Gastroesophageal sphincter (tissue), 3 donors: ENCODE measurements around the gene TMEM178A.

Experiments
- POLR2A ChIP-seq, 2 donors: fragments of 450-650 bp; IDR thresholded peaks; one replicate each; pipeline ENCODE4 v1.6.1; 2017; ENCODE audit warnings: antibody characterized with exemption in 2 of 2, mild to moderate bottlenecking in 2 of 2, moderate library complexity in 1 of 2
- POLR2AphosphoS5 ChIP-seq: sonication (generic); formaldehyde crosslinking; IDR thresholded peaks from one replicate; pipeline ENCODE4 v1.6.1; 2017; ENCODE audit warnings: antibody characterized with exemption
- TF ChIP-seq, protein P1 (sequence below), 4 experiments: fragments of 200-600 bp in 2 of 4; fragments of 450-650 bp in 2 of 4; sonication (generic) in 1 of 4; IDR thresholded peaks; one replicate each; pipeline ENCODE4 v1.5.1; 2017 to 2019; ENCODE audit warnings: antibody characterized with exemption in 4 of 4, mild to moderate bottlenecking in 2 of 4, moderate library complexity in 2 of 4

DNA sequence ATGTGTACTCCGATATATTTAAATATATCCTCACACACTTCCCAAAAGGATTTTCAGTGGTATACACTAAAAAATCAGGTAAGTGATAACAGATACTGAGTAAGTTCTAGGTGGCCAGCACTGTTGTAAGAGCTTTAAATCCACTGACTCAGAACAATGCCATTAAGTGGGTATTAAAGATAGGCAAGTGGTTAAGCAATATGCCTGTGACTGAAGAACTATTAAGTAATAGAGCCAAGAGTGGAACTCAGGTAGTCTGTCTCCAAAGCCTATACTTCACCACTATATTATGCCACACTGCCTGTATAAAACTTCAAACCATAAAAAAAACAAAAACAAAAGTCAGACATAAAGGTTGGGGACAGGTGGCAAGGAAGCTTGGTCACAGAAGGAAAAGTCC is 76.2 kb downstream of the TMEM178A start:
- no peak for TF ChIP-seq POLR2A (IDR thresholded peaks at IDR 0.05)
- TF ChIP-seq, protein P1, sequence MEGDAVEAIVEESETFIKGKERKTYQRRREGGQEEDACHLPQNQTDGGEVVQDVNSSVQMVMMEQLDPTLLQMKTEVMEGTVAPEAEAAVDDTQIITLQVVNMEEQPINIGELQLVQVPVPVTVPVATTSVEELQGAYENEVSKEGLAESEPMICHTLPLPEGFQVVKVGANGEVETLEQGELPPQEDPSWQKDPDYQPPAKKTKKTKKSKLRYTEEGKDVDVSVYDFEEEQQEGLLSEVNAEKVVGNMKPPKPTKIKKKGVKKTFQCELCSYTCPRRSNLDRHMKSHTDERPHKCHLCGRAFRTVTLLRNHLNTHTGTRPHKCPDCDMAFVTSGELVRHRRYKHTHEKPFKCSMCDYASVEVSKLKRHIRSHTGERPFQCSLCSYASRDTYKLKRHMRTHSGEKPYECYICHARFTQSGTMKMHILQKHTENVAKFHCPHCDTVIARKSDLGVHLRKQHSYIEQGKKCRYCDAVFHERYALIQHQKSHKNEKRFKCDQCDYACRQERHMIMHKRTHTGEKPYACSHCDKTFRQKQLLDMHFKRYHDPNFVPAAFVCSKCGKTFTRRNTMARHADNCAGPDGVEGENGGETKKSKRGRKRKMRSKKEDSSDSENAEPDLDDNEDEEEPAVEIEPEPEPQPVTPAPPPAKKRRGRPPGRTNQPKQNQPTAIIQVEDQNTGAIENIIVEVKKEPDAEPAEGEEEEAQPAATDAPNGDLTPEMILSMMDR (IDR thresholded peaks at IDR 0.05): no peak
- no peak for TF ChIP-seq POLR2AphosphoS5
